Central memory CD8-positive, alpha-beta T cell (primary cell): ENCODE data around the gene JMJD1C.
A peak's percentile ranks its signal among the peaks of the same experiment; 100 is the strongest.
"Not testable (repeated sequence)": the region's sequence is repeated elsewhere in the genome, so short reads cannot be mapped to it uniquely, and the experiment has no call there.

Experiments used
- ATAC-seq: fragments of 150-1000 bp; cut with Tn5 transposase; replicated peaks from 2 replicates; pipeline ENCODE4 v1.10.0; 2022; ENCODE audit warnings: mild to moderate bottlenecking, moderate FRiP score, moderate number of reproducible peaks; ENCODE audit not compliant: poor library complexity, severe bottlenecking; ENCODE audit errors: extremely low read depth
- DNase-seq, 2 donors: peaks; one replicate each; pipeline ENCODE4 v3.0.0; 2021; ENCODE audit warnings: low spot score in 2 of 2
- H3K27ac Mint-ChIP-seq: one replicate; pipeline ENCODE4 v1.8.0; 2022; ENCODE audit warnings: low read depth, mild to moderate bottlenecking, moderate library complexity, mixed read lengths
- H3K27me3 Mint-ChIP-seq: one replicate; pipeline ENCODE4 v1.8.0; 2022; ENCODE audit warnings: mixed read lengths
- H3K36me3 Mint-ChIP-seq: one replicate; pipeline ENCODE4 v1.8.0; 2022; ENCODE audit warnings: mild to moderate bottlenecking, moderate library complexity, mixed read lengths; ENCODE audit not compliant: insufficient read depth
- H3K4me1 Mint-ChIP-seq: one replicate; pipeline ENCODE4 v1.8.0; 2022; ENCODE audit warnings: mixed read lengths
- H3K4me3 Mint-ChIP-seq: one replicate; pipeline ENCODE4 v1.8.0; 2022; ENCODE audit warnings: mild to moderate bottlenecking, moderate library complexity, mixed read lengths
- H3K9me3 Mint-ChIP-seq: one replicate; pipeline ENCODE4 v1.8.0; 2022; ENCODE audit warnings: mixed read lengths

The JMJD1C gene

DNA sequence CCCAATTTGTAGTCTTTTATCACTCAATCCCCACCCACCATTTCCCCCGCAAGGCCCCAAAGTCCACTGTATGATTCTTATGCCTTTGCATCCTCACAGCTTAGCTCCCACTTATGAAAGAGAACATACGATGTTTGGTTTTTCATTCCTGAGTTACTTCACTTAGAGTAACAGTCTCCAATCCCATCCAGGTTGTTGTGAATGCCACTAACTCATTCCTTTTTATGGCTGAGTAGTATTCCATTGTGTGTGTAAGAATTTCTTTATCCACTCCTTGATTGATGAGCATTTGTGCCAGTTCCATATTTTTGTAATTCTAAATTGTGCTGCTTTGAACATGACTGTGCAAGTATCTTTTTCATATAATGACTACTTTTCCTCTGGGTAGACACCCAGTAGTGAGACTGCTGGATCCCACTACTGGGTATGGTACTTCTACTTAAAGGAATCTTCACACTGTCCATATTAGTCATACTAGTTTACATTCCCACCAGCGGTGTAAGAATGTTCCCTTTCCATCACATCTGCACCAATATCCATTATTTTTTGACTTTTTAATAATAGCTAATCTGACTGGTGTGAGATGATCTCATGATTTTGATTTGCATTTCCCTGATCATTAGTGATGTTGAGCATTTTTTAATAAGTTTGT is 152.6 kb downstream of the JMJD1C start:
- no peaks in the 10 kb centered on the region for H3K9me3 Mint-ChIP-seq
- no peaks in the 10 kb centered on the region for H3K36me3 Mint-ChIP-seq
- H3K27ac Mint-ChIP-seq = no peak overlapping the region
- no peaks in the 10 kb centered on the region for H3K27me3 Mint-ChIP-seq
- no peak overlapping the region for H3K4me3 Mint-ChIP-seq
- DNase-seq (no peak), ATAC-seq (no peak)
- peaks cover 16% of the 10 kb centered on the region for H3K4me1 Mint-ChIP-seq

GRCh38 chr10:63308628-63309027 is 157.1 kb downstream of the JMJD1C start:
- H3K4me1 Mint-ChIP-seq = peaks cover 12% of the 10 kb centered on the region
- H3K27me3 Mint-ChIP-seq = no peaks in the 10 kb centered on the region
- no peak overlapping the region for H3K4me3 Mint-ChIP-seq
- peak overlapping the region; percentile 20 for H3K27ac Mint-ChIP-seq
- no peak for DNase-seq
- H3K9me3 Mint-ChIP-seq = no peaks in the 10 kb centered on the region
- H3K36me3 Mint-ChIP-seq = peaks cover 2% of the 10 kb centered on the region
- no peak for ATAC-seq

GRCh38 chr10:63304146-63304545 is 161.6 kb downstream of the JMJD1C start:
- ATAC-seq (no peak), DNase-seq (no peak)
- H3K4me3 Mint-ChIP-seq = no peak overlapping the region
- peaks cover 3% of the 10 kb centered on the region for H3K36me3 Mint-ChIP-seq
- H3K27me3 Mint-ChIP-seq = no peaks in the 10 kb centered on the region
- peaks cover 16% of the 10 kb centered on the region for H3K4me1 Mint-ChIP-seq
- peak overlapping the region; percentile 55 for H3K27ac Mint-ChIP-seq
- no peaks in the 10 kb centered on the region for H3K9me3 Mint-ChIP-seq

DNA sequence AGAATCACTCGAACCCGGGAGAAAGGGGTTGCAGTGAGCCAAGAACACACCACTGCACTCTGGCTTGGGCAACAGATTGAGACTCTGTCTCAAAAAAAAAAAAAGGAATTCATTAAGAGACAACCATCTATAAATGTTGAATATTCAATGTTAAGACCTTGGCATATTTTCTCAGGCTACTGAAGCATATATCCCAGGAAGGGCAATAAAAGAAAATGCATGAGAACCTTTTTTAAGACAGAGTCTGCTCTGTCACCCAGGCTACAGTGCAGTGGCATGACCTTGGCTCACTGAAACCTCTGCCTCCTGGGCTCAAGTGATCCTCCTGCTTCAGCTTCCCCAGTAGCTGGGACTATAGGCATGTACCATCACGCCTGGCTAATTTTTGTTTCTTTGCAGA is 165.0 kb downstream of the JMJD1C start:
- Mint-ChIP-seq H3K27ac (no peak overlapping the region), H3K4me3 (no peak overlapping the region), H3K9me3 (no peaks in the 10 kb centered on the region), H3K27me3 (no peaks in the 10 kb centered on the region), H3K4me1 (peaks cover 10% of the 10 kb centered on the region), H3K36me3 (peaks cover 3% of the 10 kb centered on the region)
- ATAC-seq = no peak
- no peak for DNase-seq

DNA sequence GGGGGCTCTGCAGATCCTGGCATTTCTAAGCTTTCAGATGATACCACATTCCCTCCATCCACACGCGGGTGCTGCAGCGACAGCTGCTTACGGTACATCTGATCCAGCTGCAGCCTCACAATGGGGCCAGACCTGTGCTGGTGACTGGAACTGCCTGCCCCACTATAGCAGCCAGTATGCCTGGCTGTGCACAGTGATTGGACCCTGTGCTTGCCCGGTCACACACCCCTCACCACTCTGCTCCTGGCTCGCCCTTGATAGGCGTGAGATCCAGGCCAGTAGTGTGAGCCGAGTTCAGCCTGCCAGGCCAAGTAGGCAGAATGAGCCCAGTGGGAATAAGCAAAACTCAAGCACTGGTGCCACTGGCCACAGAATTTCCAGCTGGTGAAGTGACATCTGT is 167.8 kb downstream of the JMJD1C start:
- no peak for ATAC-seq
- Mint-ChIP-seq H3K4me3 (no peak overlapping the region), H3K9me3 (no peaks in the 10 kb centered on the region), H3K27me3 (no peaks in the 10 kb centered on the region), H3K4me1 (peaks cover 17% of the 10 kb centered on the region), H3K36me3 (peaks cover 2% of the 10 kb centered on the region), H3K27ac (peak overlapping the region; percentile 25)
- DNase-seq = no peak

DNA sequence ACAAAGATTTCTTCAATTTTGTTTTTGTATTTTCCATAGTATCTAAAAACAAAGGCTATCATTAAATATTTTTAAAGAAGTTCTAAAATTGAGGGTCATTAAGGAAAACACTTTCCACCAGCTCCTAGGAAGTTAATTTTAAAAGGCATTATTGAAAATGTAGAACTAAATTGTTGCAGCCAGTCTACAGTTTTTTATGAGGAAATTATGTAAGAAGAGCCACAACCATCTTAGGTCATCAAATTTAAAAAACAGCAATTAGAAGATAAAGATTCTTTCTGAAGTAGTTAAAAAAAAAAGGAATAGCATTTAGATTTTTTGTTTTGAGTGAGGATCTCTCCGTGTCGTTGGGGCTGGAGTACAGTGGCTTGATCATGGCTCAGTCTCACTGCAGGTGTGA is 171.0 kb downstream of the JMJD1C start:
- Mint-ChIP-seq H3K4me3 (no peak overlapping the region), H3K27me3 (no peaks in the 10 kb centered on the region), H3K27ac (no peak overlapping the region), H3K4me1 (peaks cover 17% of the 10 kb centered on the region), H3K9me3 (no peaks in the 10 kb centered on the region), H3K36me3 (peaks cover 4% of the 10 kb centered on the region)
- DNase-seq (no peak), ATAC-seq (no peak)

- not testable (repeated sequence) for H3K27ac Mint-ChIP-seq, H3K36me3 Mint-ChIP-seq, H3K9me3 Mint-ChIP-seq, H3K27me3 Mint-ChIP-seq, ATAC-seq, DNase-seq, H3K4me3 Mint-ChIP-seq
- peaks cover 11% of the 10 kb centered on the region for H3K4me1 Mint-ChIP-seq
These were observed 172.9 kb downstream of the JMJD1C start for GRCh38 chr10:63292847-63293246.

- H3K27ac Mint-ChIP-seq = no peak overlapping the region
- DNase-seq (no peak), ATAC-seq (no peak)
- no peaks in the 10 kb centered on the region for H3K27me3 Mint-ChIP-seq
- H3K36me3 Mint-ChIP-seq = peaks cover 4% of the 10 kb centered on the region
- no peaks in the 10 kb centered on the region for H3K9me3 Mint-ChIP-seq
- H3K4me1 Mint-ChIP-seq = peaks cover 11% of the 10 kb centered on the region
- H3K4me3 Mint-ChIP-seq = no peak overlapping the region
These were observed 177.6 kb downstream of the JMJD1C start for GRCh38 chr10:63288170-63288569.

DNA sequence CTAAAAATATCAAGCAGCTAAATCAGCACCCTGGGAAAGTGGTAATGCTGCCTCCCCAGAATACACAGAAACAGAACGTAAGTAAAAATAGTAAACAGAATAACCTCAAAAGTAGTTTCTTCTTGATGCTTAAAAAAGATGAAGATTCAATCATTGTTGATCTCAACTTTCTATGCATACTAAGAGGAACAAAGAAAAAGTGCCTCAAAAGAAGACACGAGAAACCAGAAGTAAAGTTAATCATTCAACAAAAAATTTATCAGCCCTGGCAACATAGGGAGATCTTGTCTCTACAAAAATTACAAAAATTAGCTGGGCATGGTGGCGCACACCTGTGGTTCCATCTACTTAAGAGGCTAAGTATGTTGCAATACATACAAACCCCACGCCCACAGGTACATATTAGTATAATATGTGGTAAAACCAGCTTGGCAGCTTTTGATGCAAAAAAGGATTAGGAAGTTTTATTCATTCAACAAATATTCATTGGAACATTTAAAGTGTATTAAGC is 179.0 kb downstream of the JMJD1C start:
- DNase-seq (no peak), ATAC-seq (no peak)
- Mint-ChIP-seq H3K4me1 (peaks cover 6% of the 10 kb centered on the region), H3K27ac (no peak overlapping the region), H3K9me3 (no peaks in the 10 kb centered on the region), H3K27me3 (no peaks in the 10 kb centered on the region), H3K36me3 (peaks cover 1% of the 10 kb centered on the region), H3K4me3 (no peak overlapping the region)

GRCh38 chr10:63286340-63286739 is 179.4 kb downstream of the JMJD1C start:
- no peak overlapping the region for H3K27ac Mint-ChIP-seq
- no peak overlapping the region for H3K4me3 Mint-ChIP-seq
- peaks cover 2% of the 10 kb centered on the region for H3K36me3 Mint-ChIP-seq
- ATAC-seq = no peak
- H3K27me3 Mint-ChIP-seq = no peaks in the 10 kb centered on the region
- no peak for DNase-seq
- no peaks in the 10 kb centered on the region for H3K9me3 Mint-ChIP-seq
- peaks cover 6% of the 10 kb centered on the region for H3K4me1 Mint-ChIP-seq

- H3K4me1 Mint-ChIP-seq, H3K36me3 Mint-ChIP-seq, H3K9me3 Mint-ChIP-seq, DNase-seq, H3K4me3 Mint-ChIP-seq, H3K27ac Mint-ChIP-seq, ATAC-seq, H3K27me3 Mint-ChIP-seq: not testable (repeated sequence)
These were observed 181.9 kb downstream of the JMJD1C start for GRCh38 chr10:63283901-63284300.

GRCh38 chr10:63283093-63283492 is 182.7 kb downstream of the JMJD1C start:
- Mint-ChIP-seq H3K27me3 (no peaks in the 10 kb centered on the region), H3K4me3 (no peak overlapping the region), H3K36me3 (peaks cover 6% of the 10 kb centered on the region), H3K27ac (no peak overlapping the region), H3K4me1 (peaks cover 6% of the 10 kb centered on the region), H3K9me3 (no peaks in the 10 kb centered on the region)
- no peak for DNase-seq
- no peak for ATAC-seq

DNA sequence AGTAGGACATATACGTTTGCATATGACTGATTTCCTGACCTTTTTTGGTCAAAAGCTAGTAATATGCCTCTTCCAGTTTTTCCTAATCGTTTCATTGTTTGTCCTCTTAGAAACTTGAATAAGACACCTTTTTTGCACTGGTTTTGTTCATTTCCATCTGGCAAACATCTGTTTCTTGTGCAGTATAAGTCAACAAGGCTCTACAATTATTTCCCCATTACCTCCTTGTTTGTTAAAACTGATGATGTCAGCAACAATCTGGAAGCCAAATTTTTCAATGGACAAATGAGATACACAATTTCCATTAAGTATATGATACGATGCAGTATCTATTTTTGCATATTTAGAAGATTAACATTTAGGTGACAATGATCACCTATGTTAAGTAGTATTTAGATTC is 183.8 kb downstream of the JMJD1C start:
- Mint-ChIP-seq H3K4me1 (peaks cover 3% of the 10 kb centered on the region), H3K36me3 (peaks cover 6% of the 10 kb centered on the region), H3K4me3 (no peak overlapping the region), H3K27me3 (no peaks in the 10 kb centered on the region), H3K27ac (no peak overlapping the region), H3K9me3 (no peaks in the 10 kb centered on the region)
- no peak for DNase-seq
- ATAC-seq = no peak
